Measurements from ENCODE around the gene CNNM1.

The CNNM1 gene

GRCh38 chr10:99424656-99425055, 95.5 kb downstream of the CNNM1 start:
- DNase-seq = no peak

GRCh38 chr10:99425204-99425603, 96.0 kb downstream of the CNNM1 start:
- no peak for DNase-seq

- DNase-seq = no peak
These were observed 97.5 kb downstream of the CNNM1 start for GRCh38 chr10:99426689-99427088.

- no peak for DNase-seq
These were observed 98.5 kb downstream of the CNNM1 start for GRCh38 chr10:99427566-99428190.

- DNase-seq = no peak
These were observed 100.5 kb downstream of the CNNM1 start for GRCh38 chr10:99429517-99430095.

- no peak for DNase-seq
These were observed 100.9 kb downstream of the CNNM1 start for GRCh38 chr10:99430116-99430450.

GRCh38 chr10:99430451-99431189, 101.5 kb downstream of the CNNM1 start, which contains the start of gene GOT1:
GOT1 (minus strand) TSS chr10:99430624; CDS start chr10:99430565, 59 bp downstream.
- DNase-seq = peak; percentile 90

- peak; percentile 16 for DNase-seq
These were observed 102.1 kb downstream of the CNNM1 start for GRCh38 chr10:99431190-99431760.

- DNase-seq = no peak
These were observed 102.9 kb downstream of the CNNM1 start for GRCh38 chr10:99432047-99432446.

- no peak for DNase-seq
These were observed 103.7 kb downstream of the CNNM1 start for GRCh38 chr10:99432881-99433280.

- no peak for DNase-seq
These were observed 104.3 kb downstream of the CNNM1 start for GRCh38 chr10:99433378-99434020.

GRCh38 chr10:99435986-99436638, 107.0 kb downstream of the CNNM1 start:
- DNase-seq = no peak

GRCh38 chr10:99438890-99439289, 109.7 kb downstream of the CNNM1 start:
- no peak for DNase-seq

GRCh38 chr10:99442394-99442793, 113.2 kb downstream of the CNNM1 start:
- DNase-seq = no peak

- DNase-seq = no peak
These were observed 114.3 kb downstream of the CNNM1 start for GRCh38 chr10:99443500-99443899.
